Muscle of back (tissue), 11 donors: Measurements from ENCODE around the gene CHID1. TPM values are rescaled to one million over a fixed set of nuclear protein-coding genes. Genes with fewer than 3 reads are reported as not detected.
A peak's percentile ranks its signal among the peaks of the same experiment; 100 is the strongest.

Source experiments
- DNase-seq, 3 donors: peaks; one replicate each; pipeline versions ENCODE4 v3.0.0 to v3.0.0-alpha.2; 2013
- polyA plus RNA-seq, 10 donors: library from polyadenylated mRNA; unstranded; fragments of 120-200 nt; gene quantifications; one replicate each; pipeline ENCODE4 v1.2.1, GENCODE V29; 2013; ENCODE audit not compliant: insufficient read length in 10 of 10

CHID1 gene
- polyA plus RNA-seq, 10 donors, result 53.2 to 82.8 (median 64.0) TPM

DNA sequence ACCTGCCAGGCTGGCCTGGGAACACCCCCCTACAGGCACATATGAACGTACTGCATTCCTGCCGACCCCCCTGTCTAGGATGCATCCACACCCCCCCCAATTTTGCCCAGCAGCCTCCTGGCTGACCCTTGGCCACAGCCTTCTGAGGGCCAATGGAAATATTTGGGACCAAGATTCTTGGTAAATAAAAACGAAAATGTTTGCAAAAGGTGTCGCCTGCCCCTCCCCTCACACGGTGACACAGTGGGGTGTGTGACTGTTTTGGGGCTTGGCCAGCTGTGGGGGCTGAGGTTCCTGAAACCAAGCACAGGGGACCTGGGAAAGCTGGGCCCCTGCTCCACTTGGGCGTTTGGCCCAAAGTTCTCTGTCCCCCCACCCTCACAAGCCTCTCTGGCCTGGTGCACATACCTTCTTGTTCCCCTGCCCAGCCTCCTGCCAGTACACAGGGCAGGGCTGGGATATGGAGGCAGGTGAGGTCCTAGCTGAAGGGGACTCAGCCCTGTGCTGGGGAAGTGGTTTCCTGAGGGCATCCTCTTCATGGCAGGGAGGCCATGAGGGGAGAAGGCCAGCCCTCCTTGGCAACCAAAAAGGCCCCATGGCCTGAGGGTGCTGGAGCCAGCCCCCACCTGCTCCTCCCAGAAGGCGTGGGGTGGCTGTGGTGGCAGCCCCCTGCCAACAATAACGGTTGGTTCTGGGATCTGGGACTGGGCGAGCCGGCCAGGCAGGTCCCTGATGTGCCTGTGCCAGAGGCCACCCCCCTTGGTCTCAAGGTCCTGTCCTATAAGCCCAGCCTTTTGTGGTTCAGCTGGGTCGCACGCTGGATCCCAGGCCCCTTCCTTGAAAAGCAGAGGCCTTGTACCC is 85.0 kb downstream of the CHID1 start:
- DNase-seq, result no peak

DNA sequence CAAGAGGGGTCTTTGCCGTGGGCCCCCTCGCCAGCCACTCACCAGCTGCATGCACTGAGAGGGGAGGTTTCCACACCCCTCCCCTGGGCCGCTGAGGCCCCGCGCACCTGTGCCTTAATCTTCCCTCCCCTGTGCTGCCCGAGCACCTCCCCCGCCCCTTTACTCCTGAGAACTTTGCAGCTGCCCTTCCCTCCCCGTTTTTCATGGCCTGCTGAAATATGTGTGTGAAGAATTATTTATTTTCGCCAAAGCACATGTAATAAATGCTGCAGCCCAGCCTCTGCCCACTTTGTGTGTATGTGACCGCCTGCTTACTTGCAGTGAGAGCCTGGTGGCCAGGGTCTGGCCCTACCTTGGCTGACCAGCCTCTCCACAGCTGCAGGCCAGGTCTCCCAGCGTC is 85.7 kb downstream of the CHID1 start:
- DNase-seq, result no peak

DNA sequence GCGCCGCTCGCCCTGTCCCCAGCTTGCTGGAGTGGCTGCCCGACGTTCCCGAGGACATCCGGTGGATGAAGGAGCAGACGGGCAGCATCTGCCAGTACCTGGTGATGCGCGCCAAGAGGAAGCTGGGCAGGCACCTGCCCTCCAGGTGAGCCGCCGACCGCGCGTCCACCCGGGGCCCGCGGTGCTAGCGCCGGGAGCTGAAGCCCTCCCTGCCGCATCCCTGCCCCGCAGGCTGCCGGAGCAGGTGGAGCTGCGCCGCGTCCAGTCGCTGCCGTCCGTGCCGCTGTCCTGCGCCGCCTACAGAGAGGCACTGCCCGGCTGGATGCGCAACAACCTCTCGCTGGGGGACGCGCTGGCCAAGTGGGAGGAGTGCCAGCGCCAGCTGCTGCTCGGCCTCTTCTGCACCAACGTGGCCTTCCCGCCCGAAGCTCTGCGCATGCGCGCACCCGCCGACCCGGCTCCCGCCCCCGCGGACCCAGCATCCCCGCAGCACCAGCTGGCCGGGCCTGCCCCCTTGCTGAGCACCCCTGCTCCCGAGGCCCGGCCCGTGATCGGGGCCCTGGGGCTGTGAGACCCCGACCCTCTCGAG is 86.2 kb downstream of the CHID1 start:
- peak in 2 of 3 donors; percentile 72 to 80 for DNase-seq

DNA sequence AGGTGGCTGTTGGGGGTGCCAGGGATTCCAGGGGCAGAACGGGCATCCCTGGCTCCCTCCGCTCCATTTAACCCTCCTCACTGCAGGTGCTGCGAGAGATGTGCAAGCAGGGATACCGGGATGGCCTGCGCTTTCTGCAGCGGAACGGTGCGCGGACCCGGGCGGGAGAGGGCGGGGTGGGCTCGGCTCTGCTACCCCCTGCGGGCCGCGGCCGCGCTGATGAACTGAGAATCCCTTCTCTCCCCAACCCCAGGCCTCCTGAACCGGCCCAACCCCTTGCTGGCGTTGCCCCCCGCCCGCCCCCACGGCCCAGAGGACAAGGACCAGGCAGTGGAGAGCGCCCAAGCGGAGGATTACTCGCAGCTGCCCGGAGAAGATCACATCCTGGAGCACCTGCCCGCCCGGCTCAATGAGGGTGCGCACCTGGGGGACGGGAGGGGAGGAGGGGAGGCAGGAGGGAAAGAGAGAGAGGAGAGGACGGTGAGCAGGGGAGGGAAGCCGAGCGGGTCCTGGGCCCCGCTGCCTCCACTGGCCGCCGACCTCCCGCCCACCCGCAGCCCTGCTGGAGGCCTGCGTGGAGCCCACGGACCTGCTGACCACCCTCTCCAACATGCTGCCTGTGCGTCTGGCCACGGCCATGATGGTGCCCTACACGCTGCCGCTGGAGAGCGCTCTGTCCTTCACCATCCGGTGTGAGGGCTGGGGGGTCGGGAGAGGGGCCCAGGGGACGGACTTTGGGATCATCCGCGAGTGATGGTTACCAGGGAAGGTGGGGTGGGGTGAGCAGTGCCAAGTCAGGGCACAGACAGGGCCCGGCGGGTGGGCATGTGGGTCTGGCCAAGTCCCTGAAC is 86.9 kb downstream of the CHID1 start:
- DNase-seq, result no peak

DNA sequence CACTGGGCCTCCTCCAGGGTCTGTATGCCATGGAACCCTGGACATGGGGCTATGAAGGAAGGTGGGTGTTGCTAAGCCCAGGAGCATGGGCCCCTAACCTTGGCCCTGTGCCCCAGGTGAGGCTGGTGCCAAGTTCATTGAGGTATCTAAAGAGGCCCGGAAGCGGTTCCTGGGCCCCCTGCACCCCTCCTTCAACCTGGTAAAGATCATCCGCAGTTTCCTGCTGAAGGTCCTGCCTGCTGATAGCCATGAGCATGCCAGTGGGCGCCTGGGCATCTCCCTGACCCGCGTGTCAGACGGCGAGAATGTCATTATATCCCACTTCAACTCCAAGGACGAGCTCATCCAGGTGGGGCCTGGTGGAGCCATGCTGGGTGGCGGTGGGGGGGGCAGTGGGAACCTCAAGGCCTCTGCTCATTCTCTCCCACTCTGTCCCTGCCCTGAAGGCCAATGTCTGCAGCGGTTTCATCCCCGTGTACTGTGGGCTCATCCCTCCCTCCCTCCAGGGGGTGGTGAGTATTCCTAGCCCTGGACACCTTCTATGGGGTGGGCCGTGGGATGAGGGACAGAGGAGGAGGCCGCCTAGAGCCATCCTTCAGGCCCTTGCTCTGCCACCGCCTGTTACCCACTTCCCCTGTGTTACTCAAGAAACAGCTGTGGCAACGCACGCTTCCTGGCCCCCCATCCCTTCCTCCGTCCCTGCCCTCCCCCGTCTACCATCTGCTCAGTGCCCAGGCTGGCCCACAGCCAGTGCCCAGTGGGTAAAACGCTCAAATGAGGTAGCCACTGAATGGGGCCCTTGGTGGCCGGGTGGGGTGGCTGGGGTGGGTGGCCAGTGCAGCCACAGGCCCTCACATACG is 88.9 kb downstream of the CHID1 start:
- DNase-seq, result no peak

DNA sequence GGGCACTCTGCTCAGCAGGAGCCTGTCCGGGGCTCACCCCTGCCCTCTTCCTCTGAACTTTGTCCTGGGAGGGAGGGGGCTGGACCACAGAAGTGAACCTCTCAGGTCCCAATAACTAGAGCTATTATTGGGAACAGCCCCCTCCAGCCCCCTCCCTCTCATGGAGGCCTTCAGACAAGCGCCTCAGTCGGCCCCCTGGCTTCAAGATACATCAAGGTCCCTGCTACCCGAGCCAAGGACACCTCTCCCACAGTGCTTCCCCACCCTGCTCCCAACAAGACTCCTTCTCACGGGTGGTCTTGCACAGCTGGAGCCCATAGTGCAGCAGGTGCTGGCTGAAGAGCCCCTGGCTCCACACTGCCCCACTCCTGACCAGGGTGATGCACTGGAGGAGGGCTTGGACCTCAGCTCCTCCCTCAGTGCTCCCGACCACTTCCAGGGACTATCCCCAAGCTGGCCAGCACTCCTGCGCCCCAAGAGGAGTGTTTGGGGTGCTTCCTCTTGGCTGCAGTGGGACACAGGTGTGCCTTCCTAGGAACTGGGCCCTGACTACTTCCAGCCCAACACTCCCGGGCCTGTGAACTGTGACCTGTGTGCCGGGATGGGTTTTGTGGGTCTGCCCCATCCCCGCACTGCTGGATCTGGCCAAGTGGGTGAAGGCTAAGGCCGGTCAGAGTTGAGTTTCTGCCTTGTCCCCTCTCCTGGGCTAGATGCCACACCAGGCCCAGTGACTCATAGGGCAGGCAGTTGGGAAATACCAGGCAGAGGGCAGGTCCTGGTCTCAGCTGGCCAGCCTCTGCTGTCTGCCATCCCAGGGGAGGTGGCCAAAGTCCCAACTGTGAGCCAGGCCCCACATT is 89.7 kb downstream of the CHID1 start:
- DNase-seq, result no peak

DNA sequence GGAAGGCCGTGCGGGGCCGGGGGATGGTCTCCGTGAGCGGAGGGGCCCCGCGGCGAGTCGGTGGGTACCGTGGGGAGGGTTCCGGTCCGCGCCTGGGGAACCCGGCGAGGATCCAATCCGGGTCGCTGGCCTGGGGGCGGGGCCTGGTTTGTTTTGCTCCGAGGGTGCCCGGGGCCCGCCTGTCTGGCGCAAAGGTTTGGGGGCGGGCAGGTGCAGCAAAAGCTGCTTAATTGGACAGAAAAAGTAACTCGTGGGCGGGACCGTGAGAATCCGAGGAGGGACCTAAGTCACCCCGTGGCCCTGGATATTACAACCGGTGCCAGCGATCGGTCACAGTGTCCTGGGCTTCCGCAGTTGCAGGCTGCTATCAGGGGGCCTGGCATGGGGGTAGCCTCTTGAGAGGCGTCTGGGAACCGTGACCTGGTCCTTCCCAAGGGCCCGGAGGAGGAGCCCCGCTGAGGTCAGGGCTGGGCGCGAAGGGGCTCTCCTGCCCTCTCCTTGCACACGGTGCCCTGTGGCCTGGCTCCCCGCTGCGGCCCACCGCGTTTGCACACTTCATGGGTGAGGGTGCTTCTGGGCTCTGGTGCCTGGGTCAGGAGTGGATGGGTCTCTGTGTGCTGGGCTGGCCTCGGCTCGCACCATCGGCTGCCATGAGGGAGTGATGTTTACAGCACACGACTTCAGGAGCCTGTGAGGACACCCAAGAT is 90.5 kb downstream of the CHID1 start:
- peak in 1 of 3 donors; percentile 83 for DNase-seq

DNA sequence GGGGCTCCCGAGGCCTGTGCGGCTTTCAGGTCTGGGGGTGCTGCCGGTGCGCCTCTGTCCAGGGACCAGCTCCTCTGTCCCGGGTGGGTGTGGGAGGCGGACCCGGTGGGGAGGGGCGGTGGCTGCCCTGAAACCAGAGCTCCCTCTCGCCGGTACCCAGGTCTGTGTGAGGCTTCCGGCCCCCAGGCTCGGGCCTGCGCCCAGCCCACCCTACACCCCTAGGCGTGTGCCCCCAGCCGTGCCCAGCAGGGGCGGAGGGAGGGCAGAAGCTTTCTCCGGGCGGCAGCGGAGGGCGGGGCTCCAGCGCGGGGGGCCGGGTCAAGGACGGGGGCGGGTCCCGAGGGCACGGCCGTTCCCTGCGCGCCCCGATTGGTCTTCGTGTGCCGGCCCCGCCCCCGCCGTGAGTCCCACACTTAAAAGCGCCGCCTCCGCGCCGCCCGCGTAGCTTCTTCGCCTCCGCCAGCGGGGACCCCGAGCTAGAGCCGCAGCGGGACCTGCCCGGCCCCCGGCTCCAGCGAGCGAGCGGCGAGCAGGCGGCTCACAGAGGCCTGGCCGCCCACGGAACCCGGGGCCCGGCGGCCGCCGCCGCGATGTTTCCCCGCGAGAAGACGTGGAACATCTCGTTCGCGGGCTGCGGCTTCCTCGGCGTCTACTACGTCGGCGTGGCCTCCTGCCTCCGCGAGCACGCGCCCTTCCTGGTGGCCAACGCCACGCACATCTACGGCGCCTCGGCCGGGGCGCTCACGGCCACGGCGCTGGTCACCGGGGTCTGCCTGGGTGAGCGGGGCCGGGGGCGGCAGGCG is 91.3 kb downstream of the CHID1 start:
- peak; percentile 83 to 94 (median 90) for DNase-seq

DNA sequence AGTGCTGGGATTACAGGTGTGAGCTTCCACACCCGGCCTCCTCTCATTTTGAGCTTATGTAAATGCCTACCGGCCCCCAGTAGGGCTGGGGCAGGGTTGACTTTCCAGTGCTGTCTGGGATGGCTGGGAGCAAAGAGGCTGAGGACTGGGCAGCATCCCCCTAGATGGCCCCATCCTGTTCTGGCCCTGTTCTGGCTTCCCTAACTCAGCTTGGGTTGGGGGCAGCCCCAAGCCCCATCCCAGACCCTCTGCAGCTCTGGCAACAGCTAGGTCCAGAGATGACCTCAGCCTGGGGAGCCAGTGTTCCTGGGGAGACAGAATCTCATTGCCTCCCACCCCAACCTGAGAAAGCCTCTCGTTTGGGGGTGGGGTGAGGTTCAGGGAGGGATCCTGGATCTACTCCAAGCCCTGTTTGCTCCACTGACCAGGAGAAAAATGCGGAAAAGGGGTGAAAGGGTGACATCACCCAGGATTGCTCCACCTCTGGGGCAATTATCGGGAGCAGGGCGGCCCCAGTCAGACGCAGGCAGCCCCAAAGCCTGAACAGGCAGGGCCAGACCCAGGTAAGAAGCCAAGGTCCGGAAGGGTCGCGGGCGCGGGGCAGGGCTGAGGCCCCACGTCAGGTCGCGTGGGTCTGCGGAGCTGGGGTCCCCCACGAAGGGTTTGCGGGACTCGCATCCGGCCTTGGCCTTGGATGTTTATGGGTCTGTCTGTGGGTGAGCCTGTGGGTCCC is 92.0 kb downstream of the CHID1 start, which contains the start of gene PNPLA2:
TSS of gene PNPLA2 (plus strand) at position 519 of the 733 bp plus-strand sequence. CDS start 805 bp downstream, outside the sequence.
- DNase-seq, result peak in 1 of 3 donors; percentile 55

Other genes with a start within 250 kb of the CHID1 start
- gene DEAF1, start 215.6 kb downstream of the CHID1 start, polyA plus RNA-seq, result 10 to 100 TPM; 22.1 to 40.7 (median 29.2) TPM
- 10 to 100 TPM; 10.6 to 27.9 (median 16.7) TPM for gene TMEM80, start 215.0 kb downstream of the CHID1 start, polyA plus RNA-seq
- gene EPS8L2, start 204.6 kb downstream of the CHID1 start, polyA plus RNA-seq, result 1 to 10 TPM; 1.5 to 9.0 (median 2.8) TPM
- gene TALDO1, start 163.3 kb downstream of the CHID1 start, polyA plus RNA-seq, result 10 to 100 TPM; 55.0 to 92.1 (median 66.3) TPM
- 10 to 100 TPM; 30.5 to 49.5 (median 39.2) TPM for gene GATD1, start 133.3 kb downstream of the CHID1 start, polyA plus RNA-seq
- 1 to 10 TPM in 1 of 10 donors, under 1 TPM in 9; 0.35 to 1.0 (median 0.60) TPM for gene CEND1, start 120.7 kb downstream of the CHID1 start, polyA plus RNA-seq
- gene SLC25A22, start 112.5 kb downstream of the CHID1 start, polyA plus RNA-seq, result 10 to 100 TPM in 6 of 10 donors, 1 to 10 TPM in 4; 9.0 to 16.8 (median 10.2) TPM
- 10 to 100 TPM in 1 of 10 donors, 1 to 10 TPM in 9; 4.4 to 10.5 (median 6.3) TPM for gene PIDD1, start 105.6 kb downstream of the CHID1 start, polyA plus RNA-seq
- gene RPLP2, start 100.8 kb downstream of the CHID1 start, polyA plus RNA-seq, result 1,000 to 10,000 TPM; 1,394 to 1,882 (median 1,587) TPM
- 10 to 100 TPM; 18.4 to 32.9 (median 27.9) TPM for gene PNPLA2, start 91.9 kb downstream of the CHID1 start, polyA plus RNA-seq
- gene CRACR2B, start 82.9 kb downstream of the CHID1 start, polyA plus RNA-seq, result 10 to 100 TPM in 6 of 10 donors, 1 to 10 TPM in 4; 8.2 to 16.0 (median 10.9) TPM
- gene CD151, start 77.9 kb downstream of the CHID1 start, polyA plus RNA-seq, result 100 to 1,000 TPM; 113 to 161 (median 135) TPM
- gene POLR2L, start 68.3 kb downstream of the CHID1 start, polyA plus RNA-seq, result 100 to 1,000 TPM in 6 of 10 donors, 10 to 100 TPM in 4; 69.6 to 159 (median 104) TPM
- 10 to 100 TPM; 41.1 to 72.2 (median 49.6) TPM for gene TSPAN4, start 68.0 kb downstream of the CHID1 start, polyA plus RNA-seq
- gene AP2A2, start 15.1 kb upstream of the CHID1 start, polyA plus RNA-seq, result 10 to 100 TPM; 40.5 to 62.5 (median 49.2) TPM
- gene MUC6, start 125.9 kb upstream of the CHID1 start, polyA plus RNA-seq, result under 1 TPM; 0.08 to 0.46 (median 0.34) TPM
- gene MUC2, start 164.1 kb upstream of the CHID1 start, polyA plus RNA-seq, result under 1 TPM in 7 of 10 donors, not detected in 3; 0.01 to 0.09 (median 0.03) TPM
- gene MUC5AC, start 247.1 kb upstream of the CHID1 start, polyA plus RNA-seq, result under 1 TPM in 3 of 10 donors, not detected in 7; 0.01 to 0.39 (median 0.22) TPM